Heart left ventricle (tissue), 13 donors: Measurements from ENCODE around the gene TNFAIP2.

Experiments used
- CTCF ChIP-seq, 12 donors: fragments of 200-600 bp; sonication (generic) in 4 of 12; IDR thresholded peaks; one replicate each; pipeline versions ENCODE4 v1.5.0 to v1.8.0; 2018 to 2022; ENCODE audit warnings: antibody characterized with exemption in 12 of 12, mild to moderate bottlenecking in 5 of 12
- POLR2A ChIP-seq, 2 donors: fragments of 450-650 bp; IDR thresholded peaks; one replicate each; pipeline ENCODE4 v1.6.1; 2017; ENCODE audit warnings: antibody characterized with exemption in 2 of 2, mild to moderate bottlenecking in 2 of 2, moderate library complexity in 2 of 2
- donor health status: ischemic (EF 13 %, LVEDD 7.1; RV severe dilation, severe dysfunction).
- donor health status: DM: no; HTN: yes; CAD: no.
- donor health status: DM: no; HTN: no; CAD: no.
- donor health status: ischemic (EF 25% LVEDD 6.9; RV normal size, moderate dysfunction).
- donor health status: ischemic (EF 25% LVEDD 5.7; RV mildly dilated, moderate dysfunction).
- donor health status: ischemic (EF 35%, LVEDD 5.7; RV mildly dilated, moderate dysfunction).
- donor health status: nonischemic (EF 11% LVEDD 7.7; RV severe dilation, severe dysfunction).
- donor health status: DM: yes; HTN: yes; CAD: no.
- donor health status: PGD.
- donor health status: ischemic (EF 29% LVEDD 5.4; RV normal size, mild dysfunction).
- donor health status: nonischemic (EF 23%, LVEDD 6.1; RV moderate dilation, normal function).

- TF ChIP-seq CTCF (IDR thresholded peaks at IDR 0.05) (no peak), POLR2A (IDR thresholded peaks at IDR 0.05) (no peak)
Observed at GRCh38 chr14:103184046-103184445, 60.8 kb downstream of the TNFAIP2 start.
